Measurements from ENCODE around the gene RBM23.
"Not testable (repeated sequence)": the region's sequence is repeated elsewhere in the genome, so short reads cannot be mapped to it uniquely, and the experiment has no call there.

DNA sequence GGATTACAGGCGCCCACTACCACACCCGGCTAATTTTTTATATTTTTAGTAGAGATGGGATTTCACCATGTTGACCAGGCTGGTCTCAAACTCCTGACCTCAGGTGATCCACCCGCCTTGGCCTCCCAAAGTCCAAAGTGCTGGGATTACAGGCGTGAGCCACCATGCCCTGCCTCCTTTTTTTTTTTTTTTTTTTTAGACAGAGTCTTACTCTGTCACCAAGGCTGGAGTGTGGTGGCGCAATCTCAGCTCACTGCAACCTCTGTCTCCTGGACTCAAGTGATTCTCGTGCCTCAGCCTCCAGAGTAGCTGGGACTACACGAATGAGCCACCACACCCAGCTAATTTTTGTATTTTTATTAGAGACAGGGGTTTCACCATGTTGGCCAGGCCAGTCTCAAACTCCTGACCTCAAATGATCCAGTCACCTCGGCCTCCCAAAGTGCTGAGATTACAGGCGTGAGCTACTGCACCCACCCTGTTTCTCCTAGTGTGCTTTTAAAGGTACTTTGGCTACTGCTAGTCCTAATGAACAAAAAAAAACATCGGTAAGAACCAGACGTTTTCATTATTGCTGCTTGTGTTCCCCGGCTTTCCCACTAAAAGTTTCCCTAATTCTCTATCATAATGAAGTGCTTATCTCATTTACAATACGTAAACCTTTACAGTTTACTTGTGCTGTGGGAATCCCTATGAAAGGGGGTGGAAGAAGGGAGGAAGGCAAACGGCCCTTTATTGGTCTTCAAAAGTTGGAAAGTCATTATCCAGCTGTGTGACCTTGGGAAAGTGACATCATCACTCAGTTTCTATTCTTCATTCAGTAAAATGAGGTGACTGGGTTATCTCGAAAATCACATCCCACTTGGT, 47.2 kb upstream of the RBM23 start:
- TF ChIP-seq, protein P1, sequence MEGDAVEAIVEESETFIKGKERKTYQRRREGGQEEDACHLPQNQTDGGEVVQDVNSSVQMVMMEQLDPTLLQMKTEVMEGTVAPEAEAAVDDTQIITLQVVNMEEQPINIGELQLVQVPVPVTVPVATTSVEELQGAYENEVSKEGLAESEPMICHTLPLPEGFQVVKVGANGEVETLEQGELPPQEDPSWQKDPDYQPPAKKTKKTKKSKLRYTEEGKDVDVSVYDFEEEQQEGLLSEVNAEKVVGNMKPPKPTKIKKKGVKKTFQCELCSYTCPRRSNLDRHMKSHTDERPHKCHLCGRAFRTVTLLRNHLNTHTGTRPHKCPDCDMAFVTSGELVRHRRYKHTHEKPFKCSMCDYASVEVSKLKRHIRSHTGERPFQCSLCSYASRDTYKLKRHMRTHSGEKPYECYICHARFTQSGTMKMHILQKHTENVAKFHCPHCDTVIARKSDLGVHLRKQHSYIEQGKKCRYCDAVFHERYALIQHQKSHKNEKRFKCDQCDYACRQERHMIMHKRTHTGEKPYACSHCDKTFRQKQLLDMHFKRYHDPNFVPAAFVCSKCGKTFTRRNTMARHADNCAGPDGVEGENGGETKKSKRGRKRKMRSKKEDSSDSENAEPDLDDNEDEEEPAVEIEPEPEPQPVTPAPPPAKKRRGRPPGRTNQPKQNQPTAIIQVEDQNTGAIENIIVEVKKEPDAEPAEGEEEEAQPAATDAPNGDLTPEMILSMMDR (IDR thresholded peaks at IDR 0.05): not testable (repeated sequence)
- not testable (repeated sequence) for TF ChIP-seq POLR2A (IDR thresholded peaks at IDR 0.05)
